HG02623 (cell line): ENCODE data around the gene C22orf42.
"Not testable (repeated sequence)": the region's sequence is repeated elsewhere in the genome, so short reads cannot be mapped to it uniquely, and the experiment has no call there.

Source experiments
- ATAC-seq: cut with Tn5 transposase; IDR thresholded peaks from one replicate; pipeline ENCODE4 v1.9.1; 2021; ENCODE audit warnings: moderate library complexity; ENCODE audit not compliant: unreplicated experiment

Gene C22orf42

GRCh38 chr22:32158712-32159533 is at the start of gene C22orf42:
Gene C22orf42, minus strand, starts transcription at chr22:32159303. Its CDS starts 88 bp downstream, at chr22:32159215.
- ATAC-seq: no peak

- ATAC-seq: no peak
Measured at GRCh38 chr22:32208681-32209080, 49.6 kb upstream of the C22orf42 start.

GRCh38 chr22:32207971-32208480 is 48.9 kb upstream of the C22orf42 start:
- no peak for ATAC-seq

GRCh38 chr22:32206774-32207758 is 48.0 kb upstream of the C22orf42 start:
- no peak for ATAC-seq

GRCh38 chr22:32205974-32206773 is 47.1 kb upstream of the C22orf42 start:
- no peak for ATAC-seq

GRCh38 chr22:32204856-32205722 is 46.0 kb upstream of the C22orf42 start, which contains the start of gene RFPL2:
Gene RFPL2, minus strand, starts transcription at chr22:32205073. Its CDS starts 2,622 bp downstream, at chr22:32202451.
- ATAC-seq: no peak

- no peak for ATAC-seq
Measured at GRCh38 chr22:32204040-32204855, 45.1 kb upstream of the C22orf42 start.

GRCh38 chr22:32203181-32204039 is 44.3 kb upstream of the C22orf42 start:
- ATAC-seq: no peak

GRCh38 chr22:32202539-32203180 is 43.6 kb upstream of the C22orf42 start:
- ATAC-seq: no peak

- ATAC-seq: no peak
Measured at GRCh38 chr22:32202161-32202538, 43.0 kb upstream of the C22orf42 start.

GRCh38 chr22:32200752-32201151 is 41.6 kb upstream of the C22orf42 start:
- ATAC-seq: no peak

GRCh38 chr22:32199961-32200360 is 40.9 kb upstream of the C22orf42 start:
- ATAC-seq: no peak

- no peak for ATAC-seq
Measured at GRCh38 chr22:32199341-32199740, 40.2 kb upstream of the C22orf42 start.

GRCh38 chr22:32197553-32198226 is 38.6 kb upstream of the C22orf42 start:
- ATAC-seq: not testable (repeated sequence)

- ATAC-seq: not testable (repeated sequence)
Measured at GRCh38 chr22:32195900-32196299, 36.8 kb upstream of the C22orf42 start.

- not testable (repeated sequence) for ATAC-seq
Measured at GRCh38 chr22:32193346-32193745, 34.2 kb upstream of the C22orf42 start.

GRCh38 chr22:32191021-32191420 is 31.9 kb upstream of the C22orf42 start:
- not testable (repeated sequence) for ATAC-seq
